HT-29 (cell line): ENCODE data around the gene SLC4A3. TPM values are rescaled to one million over a fixed set of nuclear protein-coding genes. Genes with fewer than 3 reads are reported as not detected.

ENCODE experiments used
- DNase-seq: peaks from one replicate; pipeline ENCODE4 v3.0.0-alpha.2; 2015; ENCODE audit warnings: low spot score
- total RNA-seq: library from RNA; depleted of rRNA; stranded (reverse); fragments of >200 nt; shearing (Covaris generic); gene quantifications from 2 replicates; pipeline ENCODE4 v1.2.3, GENCODE V29; 2014

Gene SLC4A3
- total RNA-seq, 1 experiment from 2014 or later: 0.36 TPM

- no peak for DNase-seq
These were observed 13.9 kb upstream of the SLC4A3 start for GRCh38 chr2:219613461-219614070.

DNA sequence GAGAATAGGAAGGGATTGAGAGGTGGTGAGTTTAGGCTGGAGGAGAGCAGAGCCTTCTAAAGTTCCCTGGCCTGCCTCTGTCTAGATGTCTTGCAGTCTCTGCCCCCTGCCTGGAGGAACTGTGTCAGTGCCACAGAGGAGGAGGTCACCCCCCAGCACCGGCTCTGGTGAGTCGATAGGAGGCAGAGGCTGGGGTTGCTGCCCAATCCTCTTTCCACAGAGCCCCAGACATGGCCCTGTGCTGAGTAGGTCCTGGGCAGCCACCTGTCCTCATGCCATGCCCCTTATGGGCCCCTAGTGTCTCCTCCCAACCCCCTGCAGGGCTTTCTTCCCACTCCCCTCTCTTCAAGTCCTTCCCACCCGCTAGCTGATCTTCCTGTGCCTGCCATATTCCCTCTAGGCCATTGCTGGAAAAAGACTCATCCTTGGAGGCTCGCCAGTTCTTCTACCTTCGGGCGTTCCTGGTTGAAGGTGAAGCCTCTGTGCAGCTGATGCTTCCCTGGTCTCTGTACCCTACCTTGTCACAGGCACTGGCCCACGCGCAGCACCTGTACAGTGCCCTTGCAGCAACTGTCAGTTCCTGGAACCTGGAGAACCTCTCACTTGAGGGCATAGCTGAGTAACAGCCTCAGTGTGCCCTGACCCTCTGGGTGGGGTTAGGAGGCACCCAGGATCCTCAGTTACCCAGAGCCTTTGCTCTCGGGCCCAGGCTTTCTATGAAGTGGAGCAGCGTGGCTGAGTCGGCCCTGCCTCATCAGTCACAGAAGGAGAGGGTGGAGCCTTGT is 13.2 kb upstream of the SLC4A3 start:
- DNase-seq: no peak

GRCh38 chr2:219615036-219615435 is 12.4 kb upstream of the SLC4A3 start:
- no peak for DNase-seq

DNA sequence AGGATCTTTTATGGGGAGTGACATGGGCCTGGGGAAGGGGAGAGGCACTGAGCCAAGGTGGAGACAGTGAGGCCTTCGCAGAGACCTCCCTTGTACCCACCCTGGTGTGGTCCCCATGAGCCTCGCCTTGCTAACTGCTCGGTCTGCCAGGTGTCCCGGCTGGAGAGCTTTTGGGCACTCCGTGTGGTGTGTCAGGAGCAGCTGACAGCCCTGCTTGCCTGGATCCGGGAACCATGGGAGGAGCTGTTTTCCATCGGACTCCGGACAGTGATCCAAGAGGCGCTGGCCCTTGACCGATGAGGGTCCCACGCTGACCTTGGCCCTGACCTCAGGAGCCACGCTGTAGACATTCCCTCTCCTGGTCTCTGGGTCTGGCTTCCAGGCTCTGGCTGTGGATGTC is 11.5 kb upstream of the SLC4A3 start:
- no peak for DNase-seq

- no peak for DNase-seq
These were observed 10.9 kb upstream of the SLC4A3 start for GRCh38 chr2:219616550-219616949.

GRCh38 chr2:219618733-219619122 is 8.7 kb upstream of the SLC4A3 start:
- no peak for DNase-seq

- no peak for DNase-seq
These were observed 8.2 kb upstream of the SLC4A3 start for GRCh38 chr2:219619235-219619634.

- DNase-seq: no peak
These were observed 6.9 kb upstream of the SLC4A3 start for GRCh38 chr2:219620546-219620945.

GRCh38 chr2:219621935-219622334 is 5.5 kb upstream of the SLC4A3 start:
- DNase-seq: no peak

GRCh38 chr2:219622472-219622871 is 5.0 kb upstream of the SLC4A3 start:
- no peak for DNase-seq

GRCh38 chr2:219624565-219624964 is 2.9 kb upstream of the SLC4A3 start:
- no peak for DNase-seq

DNA sequence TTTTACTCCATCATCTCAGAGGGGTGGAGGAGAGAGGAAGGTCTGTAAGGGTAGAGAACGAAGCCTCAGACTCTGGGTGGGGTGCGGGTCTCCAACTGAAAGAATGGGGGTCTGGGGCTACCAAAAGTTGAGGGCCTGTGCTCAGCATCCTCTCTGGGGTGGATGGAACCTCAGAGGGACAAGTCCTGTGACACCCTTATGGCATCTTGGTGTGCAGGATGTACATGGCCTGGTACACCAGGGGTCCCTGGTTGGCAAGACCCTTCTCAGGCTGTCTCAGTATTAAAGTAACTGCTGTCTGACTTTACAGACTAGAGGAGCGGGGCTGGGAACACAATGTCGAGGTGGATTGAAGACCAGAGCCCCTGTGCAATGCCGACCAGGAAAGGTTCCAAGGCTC is 2.3 kb upstream of the SLC4A3 start:
- no peak for DNase-seq

DNA sequence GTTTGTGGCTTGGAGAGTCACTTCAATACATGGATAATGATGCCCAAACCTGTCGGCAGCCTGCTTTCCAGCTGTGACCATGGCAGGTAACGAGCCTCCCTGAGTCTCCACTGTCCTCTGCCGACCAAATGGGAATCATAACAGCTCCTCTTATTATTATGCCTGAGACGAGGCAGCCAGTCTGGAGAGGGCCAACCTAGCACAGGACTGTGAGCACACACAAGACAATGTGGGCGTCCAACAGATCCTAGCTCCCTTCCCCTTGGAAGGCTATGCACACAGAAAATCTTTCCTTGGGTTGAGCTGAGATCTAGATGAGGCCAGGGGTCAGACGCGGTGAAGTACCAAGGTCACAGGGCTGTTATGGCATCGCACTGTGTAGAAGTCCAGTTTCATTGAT is 890 bp upstream of the SLC4A3 start:
- no peak for DNase-seq

DNA sequence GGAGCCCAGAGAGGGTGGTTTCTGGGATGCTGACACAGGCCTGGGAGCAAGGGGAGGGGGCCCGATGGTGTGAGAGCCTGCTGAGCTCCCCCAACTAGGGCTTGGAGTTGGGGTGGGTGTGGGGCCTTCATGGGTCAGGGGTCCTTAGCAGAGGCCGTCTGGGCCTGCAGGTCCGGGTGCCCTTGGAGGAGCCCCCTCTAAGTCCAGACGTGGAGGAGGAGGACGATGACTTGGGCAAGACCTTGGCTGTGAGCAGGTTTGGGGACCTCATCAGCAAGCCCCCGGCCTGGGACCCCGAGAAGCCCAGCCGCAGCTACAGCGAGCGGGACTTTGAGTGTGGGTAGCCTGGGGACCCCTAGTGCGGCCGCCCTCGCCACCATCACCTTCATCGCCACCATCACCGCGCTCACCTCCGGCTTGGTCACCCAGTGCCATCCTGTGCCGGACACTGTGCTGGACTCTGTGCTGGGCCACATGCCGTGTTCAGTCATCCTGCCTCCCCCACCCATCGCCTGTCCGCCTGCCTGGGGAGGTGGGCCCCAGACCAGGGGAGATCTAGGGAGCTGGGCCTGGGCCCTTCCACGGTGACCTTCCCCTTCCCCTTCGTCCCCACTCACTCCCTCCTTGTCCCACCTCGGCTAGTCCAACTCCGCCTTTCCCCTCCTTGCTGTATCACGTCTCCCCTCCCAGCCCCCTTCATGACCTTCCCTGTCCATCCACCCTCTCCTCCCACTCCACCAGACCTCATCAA is 980 bp downstream of the SLC4A3 start:
- DNase-seq: no peak

DNA sequence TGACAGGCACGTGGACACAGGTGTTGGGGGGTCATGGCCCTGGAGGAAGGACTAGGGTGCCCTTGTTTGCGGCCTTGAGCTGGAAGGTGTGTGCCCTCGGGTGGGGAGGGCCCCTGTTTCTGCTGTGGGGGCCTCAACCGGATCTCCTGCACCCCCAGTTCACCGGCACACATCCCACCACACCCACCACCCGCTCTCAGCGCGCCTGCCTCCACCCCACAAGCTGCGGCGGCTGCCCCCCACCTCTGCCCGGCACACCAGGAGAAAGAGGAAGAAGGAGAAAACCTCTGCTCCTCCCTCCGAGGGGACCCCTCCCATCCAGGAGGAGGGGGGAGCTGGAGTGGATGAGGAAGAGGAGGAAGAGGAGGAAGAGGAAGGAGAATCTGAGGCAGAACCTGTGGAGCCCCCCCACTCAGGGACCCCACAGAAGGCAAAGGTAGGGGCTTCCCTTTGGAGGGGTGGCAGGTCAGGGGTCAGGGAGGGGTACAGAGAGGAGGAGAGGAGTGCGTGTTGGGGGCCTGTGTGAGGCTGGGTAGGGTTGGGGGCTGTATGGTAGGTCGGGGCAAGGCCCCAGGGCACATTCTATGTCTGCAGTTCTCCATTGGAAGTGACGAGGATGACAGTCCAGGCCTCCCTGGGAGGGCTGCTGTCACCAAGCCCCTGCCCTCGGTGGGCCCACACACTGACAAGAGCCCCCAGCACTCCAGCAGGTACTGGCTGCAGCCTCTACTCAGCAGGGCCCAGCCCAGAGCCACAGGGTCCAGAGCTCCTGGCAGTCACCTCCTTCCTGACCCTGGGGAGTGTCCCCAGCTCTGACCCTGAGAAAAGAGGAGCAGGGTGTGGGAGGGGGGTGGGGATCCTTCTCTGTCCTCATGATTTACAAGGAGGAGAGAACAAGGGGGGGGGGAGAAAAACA is 1.8 kb downstream of the SLC4A3 start:
- no peak for DNase-seq

DNA sequence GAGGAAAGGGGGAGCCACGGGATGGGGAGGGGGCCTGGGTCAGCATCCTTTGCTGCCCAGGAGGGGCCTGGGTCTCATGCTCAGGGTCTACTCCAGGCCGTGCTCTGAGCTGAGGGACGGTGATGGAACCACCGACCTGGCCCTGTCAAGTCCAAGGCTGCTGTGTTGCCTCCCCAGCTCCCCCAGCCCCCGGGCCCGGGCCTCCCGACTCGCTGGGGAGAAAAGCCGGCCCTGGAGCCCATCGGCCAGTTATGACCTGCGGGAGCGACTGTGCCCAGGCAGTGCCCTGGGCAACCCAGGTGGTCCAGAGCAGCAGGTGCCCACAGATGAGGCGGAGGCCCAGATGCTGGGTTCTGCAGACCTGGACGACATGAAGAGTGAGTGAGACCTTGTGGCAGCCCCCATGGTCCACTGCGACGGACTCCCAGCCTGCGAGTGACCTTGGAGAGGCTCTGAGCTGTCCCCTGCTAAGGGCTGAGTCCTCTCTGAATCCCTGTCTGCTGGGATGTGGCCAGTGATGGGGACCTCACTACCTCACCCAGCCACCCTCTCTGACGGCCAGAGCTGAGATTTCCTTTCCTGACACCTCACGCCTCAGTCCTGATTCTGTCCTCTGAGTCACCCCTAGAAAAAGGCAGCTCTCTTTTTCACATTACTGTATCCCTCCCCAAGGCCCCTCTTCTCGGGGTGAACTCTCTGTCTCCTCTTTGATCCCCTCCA is 2.7 kb downstream of the SLC4A3 start:
- no peak for DNase-seq

DNA sequence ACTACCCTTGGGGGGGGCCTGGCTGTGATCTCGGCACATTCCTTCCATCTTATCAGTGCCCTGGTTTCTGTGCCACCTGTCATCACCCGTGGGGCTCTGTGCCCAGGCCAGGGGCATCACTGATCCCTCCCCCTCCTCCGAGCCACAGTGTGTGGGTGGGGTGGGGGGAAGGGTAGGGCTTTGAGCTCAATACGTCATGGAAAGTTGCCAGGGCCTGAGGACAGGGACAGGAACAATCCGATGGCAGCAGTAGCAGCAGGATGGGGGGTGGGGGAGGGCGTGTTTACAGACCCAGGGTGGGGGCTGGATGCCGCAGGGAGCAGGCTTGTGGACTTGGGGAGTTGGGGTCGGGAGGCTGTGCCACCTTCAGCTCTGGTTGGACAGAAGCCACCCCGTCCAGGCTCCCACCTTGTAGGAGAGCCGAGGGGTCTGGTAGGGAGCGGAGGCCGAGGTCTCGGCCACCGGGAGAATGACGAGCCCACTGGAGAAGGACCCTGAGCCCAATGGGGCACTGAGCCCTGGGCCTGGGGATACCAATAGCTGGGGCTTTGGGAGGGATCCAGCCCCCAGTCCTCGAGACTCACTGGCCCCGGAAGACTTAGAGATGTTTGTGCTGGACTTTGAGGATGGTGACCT is 3.5 kb downstream of the SLC4A3 start:
- DNase-seq: no peak

DNA sequence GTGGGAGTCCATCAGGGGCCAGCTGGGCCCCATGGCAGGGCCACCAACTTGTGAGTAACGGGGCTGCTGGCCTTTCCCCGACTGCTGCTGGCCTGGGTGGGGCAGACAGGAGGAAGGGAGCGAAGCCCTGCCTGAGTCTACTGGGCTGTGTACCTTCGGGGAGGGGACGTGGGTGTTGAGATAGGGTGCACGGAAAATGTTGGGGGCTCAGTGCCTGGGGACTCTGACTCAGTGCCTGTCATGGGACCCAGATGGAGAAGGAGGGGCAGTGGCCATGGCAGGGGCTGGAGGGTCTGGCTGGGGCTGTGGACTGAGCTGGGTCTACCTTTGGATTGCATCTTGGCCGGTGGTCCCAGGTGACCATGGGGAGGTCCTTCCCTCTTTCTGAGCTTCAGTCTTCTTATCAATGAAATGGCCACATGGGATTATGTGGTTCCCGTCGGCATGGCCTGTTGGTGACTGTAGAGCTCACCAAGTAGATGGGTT is 4.0 kb downstream of the SLC4A3 start:
- no peak for DNase-seq

DNA sequence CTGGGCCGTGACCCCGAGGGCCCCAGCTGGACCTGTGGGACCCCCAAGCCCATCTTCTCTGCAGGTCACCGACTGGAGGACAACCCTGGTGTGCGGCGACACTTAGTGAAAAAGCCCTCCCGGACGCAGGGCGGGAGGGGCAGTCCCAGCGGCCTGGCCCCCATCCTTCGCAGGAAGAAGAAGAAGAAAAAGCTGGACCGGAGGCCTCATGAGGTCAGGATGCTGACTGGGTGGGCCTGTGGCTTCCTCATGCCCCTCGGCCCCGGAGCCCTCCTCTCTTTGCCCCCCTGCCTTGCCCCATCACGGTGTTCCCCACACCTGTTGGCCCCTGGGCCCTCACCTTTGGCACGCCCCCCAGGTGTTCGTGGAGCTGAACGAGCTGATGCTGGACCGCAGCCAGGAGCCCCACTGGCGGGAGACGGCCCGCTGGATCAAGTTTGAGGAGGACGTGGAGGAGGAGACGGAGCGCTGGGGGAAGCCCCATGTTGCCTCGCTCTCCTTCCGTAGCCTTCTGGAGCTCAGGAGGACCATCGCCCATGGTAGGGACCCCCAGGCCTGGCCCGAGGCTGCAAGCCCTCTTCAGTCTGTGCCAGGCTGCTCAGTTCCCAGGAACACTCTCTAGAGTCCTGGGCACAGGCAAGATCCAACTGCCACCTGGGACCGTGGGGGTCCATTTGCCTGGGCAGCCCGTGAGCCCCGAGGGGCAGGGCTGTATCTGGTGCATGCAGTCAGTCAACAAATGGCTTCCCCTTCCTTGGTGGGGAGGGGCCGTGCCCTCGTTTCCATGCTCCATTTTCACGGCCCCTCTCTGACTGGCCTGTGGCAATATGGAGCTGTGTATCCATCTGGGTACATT is 4.7 kb downstream of the SLC4A3 start:
- no peak for DNase-seq
